Activated naive CD8-positive, alpha-beta T cell treated with anti-CD3 and anti-CD28 coated beads, Interleukin-2, amount 50 U/mL, for 16 hours (primary cell): ENCODE results near the gene BEGAIN.

Experiments used
- DNase-seq: peaks from one replicate; pipeline ENCODE4 v3.0.0-alpha.2; 2020; ENCODE audit warnings: low read depth, low spot score

Gene BEGAIN

GRCh38 chr14:100581228-100582145, 5.7 kb downstream of the BEGAIN start:
- DNase-seq: no peak

- DNase-seq: no peak
These were observed 6.6 kb downstream of the BEGAIN start for GRCh38 chr14:100580316-100581227.

DNA sequence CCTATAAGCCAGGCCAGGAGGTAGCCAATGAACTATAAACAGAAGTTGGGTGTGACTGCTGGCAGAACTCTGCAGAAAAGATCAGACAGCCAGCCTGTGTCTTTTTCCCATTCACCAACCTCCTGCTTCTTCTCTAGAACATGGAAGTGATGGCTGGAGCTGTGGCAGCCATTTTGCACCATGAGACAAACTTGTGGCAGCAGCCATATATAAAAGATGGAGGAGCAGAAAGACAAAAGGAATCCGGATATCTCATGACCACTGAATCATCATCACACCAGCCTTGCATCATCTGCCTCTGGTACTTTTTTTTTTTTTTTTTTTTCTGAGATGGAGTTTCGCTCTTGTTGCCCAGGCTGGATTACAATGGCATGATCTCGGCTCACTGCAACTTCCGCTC, 8.7 kb downstream of the BEGAIN start:
- DNase-seq: no peak

- no peak for DNase-seq
These were observed 9.2 kb downstream of the BEGAIN start for GRCh38 chr14:100577986-100578431.

GRCh38 chr14:100577321-100577985, 9.8 kb downstream of the BEGAIN start:
- DNase-seq: no peak

DNA sequence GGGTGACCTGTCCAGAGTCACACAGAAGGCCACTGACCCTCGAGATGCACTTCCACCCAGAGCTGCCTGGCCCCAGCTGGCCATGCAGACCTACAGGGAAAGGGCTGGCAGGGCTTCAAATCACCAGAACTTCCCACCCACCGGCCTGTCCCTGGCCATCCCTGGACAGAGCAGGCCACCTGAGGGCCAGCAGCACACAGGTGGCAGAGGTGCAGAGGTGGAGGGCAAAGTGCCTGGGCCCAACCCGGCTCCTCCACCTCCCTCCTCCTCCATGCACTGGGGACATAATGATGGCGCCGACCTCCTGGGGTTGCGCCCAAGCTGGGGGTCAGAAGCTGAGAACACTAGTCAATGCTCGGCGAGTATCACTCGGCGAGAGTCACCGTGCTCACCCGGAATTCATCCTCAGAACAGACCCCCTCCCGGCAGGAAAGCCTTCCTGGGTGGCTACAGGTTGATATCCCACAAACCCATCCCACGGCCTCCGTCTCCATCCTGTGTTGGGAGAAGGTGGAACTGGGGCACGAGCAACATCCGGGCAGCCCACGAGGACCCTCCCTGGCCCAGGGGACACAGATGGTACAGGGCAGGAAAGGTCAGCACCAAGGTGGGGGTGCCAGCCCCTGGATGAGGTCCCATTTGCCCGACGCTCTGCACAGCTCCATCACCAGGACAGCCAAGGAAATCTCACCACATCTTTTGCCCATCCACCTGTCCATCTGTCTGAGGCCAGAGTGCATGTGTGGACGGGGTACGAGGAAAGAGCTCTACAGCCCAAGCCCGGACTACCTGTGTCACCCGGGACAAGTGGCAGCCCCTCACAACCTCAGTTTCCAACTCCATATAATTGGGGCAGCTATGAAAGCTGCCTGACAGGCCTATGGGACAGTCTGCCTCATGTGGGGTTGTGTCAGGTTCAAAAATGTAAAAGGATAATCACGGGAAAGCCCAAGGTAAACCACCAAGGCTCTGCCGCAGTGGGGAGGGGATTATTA, 10.8 kb downstream of the BEGAIN start:
- DNase-seq: no peak

DNA sequence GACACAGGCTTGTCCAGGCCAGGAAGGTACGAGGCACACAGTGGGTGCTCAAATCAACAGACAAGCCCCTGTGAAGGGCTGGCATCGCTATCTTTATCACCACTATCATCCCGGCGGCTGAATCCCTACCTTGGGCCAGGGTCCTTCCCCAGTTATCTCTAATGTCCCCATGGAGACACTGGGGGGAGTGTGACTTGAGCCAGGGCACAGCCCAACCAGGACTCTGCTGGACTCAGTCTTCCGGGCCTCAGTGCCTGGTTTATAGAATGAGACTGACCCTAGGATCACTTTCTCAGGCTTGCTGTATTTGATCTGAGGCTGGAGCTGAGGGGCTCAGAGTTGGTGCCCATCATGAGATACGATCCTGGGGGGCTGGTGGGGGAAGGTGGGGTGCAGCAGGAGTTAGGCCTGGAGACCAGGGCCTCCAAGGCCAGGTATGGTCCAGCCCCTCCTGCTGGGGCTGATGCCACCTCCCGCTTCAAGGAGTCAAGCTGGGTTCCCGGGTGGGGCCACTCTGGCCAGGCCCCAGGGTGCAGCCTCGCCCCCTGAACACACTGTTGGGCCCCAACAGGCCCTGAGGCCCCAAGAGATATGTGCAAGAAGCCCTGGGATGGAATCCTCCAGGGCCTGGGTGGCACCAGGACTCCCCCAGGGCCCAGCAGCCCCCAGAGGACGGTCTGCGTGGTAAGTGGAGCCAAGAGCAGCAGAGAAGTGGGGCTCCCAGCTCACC, 11.8 kb downstream of the BEGAIN start:
- no peak for DNase-seq

DNA sequence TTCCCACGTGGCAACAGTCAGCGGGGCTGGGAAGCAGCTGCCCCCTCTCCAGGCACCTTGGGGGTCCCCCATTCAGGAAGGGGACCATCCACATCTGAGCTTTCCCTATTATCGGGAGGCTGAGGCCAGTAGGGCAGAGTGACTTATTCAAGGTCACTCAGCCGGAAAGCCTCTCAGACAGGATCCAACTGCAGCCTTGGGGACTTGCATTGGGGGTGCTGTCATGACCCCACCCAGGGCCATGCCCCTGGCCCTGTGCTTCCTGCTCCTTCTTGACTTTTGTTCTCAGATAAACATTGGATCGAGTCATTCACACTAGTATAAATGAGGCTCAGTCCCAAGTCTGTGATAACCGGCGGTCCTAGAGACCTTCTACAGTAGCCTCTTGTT, 12.6 kb downstream of the BEGAIN start:
- DNase-seq: no peak

- DNase-seq: no peak
These were observed 13.2 kb downstream of the BEGAIN start for GRCh38 chr14:100573757-100574641.

DNA sequence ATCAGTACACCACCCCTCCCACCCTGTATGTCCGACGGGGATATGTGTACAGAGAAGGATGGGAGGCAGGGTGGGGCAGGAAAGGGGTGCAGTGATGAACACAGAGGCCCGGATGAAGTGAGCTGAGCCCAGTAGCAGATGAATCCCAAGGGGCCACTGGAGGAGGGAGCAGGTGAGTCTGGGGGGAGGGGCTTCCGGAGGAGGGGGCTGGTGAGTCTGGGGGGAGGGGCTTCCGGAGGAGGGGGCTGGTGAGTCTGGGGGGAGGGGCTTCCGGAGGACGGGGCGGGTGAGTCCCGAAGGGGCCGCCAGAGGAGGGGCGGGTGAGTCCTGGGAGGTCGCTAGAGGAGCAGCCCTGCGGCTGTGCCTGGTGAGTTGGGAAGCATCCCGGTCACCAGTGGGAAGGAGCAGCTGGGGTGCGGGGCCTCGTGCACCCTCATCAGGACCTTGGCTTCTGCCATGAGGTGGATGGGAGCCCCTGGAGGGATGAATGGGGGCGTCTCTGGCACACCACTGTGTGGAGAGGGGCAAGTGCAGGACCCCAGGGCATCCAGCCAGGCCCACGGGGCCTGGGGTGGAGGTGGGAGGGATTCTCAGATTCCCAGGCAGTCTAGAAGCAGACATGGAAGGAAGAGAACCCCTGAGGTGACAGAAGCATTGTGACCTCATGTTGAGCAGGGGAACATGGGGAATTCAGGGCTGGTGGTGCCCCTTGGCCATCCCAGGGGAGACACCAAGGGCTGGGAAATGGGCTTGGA, 14.0 kb downstream of the BEGAIN start:
- DNase-seq: no peak

DNA sequence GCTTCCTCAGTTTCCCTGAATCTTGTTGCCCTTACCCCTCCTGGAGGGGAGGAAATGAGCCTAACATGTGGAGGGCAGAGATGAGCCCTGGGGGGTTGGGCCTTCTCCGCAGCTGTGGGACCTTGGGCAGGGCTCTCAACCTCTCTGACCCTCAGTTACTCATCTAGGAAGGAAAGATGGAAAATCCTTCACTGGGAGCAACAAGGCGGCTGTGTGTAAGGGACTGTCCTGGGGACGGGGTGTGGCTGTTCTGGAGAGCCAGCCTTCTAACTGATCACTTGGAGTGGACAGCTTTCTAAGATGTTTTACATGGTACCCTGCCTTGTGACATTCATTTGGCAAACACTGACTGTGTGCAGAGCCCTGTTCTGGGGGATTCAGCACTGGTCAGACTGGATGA, 14.7 kb downstream of the BEGAIN start:
- DNase-seq: no peak

DNA sequence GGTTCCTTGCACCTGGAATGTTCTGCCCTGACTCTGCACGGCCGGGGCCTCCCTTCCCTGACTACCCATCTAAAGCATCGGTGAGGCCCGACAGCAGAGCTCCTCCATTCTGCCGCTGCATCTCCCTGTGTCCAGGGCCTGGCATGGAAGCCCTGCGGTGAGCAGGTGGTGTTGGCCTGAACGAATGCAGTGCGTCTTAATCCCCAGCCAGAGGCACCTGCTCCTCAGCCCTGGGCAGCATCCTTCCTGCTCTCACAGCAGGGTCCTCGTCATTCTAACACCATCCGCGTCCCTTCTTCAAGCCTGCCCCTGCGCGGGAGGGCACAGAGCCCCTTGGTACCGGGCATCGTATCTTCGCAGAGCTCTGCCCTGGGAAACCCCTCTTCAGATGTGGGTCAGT, 15.4 kb downstream of the BEGAIN start:
- DNase-seq: no peak

- no peak for DNase-seq
These were observed 16.3 kb downstream of the BEGAIN start for GRCh38 chr14:100570726-100571454.

DNA sequence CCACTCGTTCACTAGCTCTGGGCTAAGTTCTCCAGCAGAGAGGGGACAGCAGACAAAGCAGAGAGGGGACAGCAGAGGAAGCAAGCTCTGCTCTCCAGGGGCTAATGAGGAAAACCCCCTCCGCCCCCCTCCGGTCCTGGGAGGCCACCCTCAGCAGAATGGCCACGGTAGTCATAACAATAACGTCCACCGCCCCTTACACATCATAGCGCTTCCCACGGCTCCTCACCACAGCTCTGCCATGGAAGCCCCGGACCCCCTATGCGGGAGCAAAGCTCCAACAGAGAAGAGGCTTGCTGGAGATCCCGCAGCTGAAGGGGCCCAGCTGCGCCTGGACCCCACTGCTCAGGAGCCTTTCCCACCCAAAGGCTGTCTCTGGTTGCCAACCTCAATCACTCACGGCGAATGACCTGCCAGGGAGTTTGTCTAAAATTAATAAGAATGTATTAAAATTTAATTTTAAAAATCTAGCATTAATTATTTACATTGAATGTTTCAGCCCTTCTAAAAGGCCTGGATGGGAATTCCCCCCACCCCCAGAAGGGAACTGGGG, 17.4 kb downstream of the BEGAIN start:
- DNase-seq: no peak

- DNase-seq: no peak
These were observed 18.1 kb downstream of the BEGAIN start for GRCh38 chr14:100568998-100569733.

GRCh38 chr14:100568164-100568997, 18.8 kb downstream of the BEGAIN start:
- no peak for DNase-seq
